K562 (cell line): ENCODE data around the gene DCTN2. TPM values are rescaled to one million over a fixed set of nuclear protein-coding genes. Genes with fewer than 3 reads are reported as not detected.

Source experiments
- ARID2 ChIP-seq: fragments of 450-650 bp; IDR thresholded peaks from 2 replicates; pipeline ENCODE4 v1.6.1; 2017; ENCODE audit warnings: antibody characterized with exemption, mild to moderate bottlenecking
- BRCA1 ChIP-seq, 2 experiments: fragments of 450-650 bp in 1 of 2; sonication (generic) in 1 of 2; formaldehyde crosslinking in 1 of 2; IDR thresholded peaks; 2 replicates each; pipeline versions ENCODE4 v1.5.0 to v1.6.1; 2017 to 2020; ENCODE audit warnings: mild to moderate bottlenecking in 1 of 2, missing genetic modification reagents in 1 of 2
- CREB3 ChIP-seq: fragments of 450-650 bp; conservative IDR thresholded peaks from 2 replicates; pipeline ENCODE4 v1.6.1; 2016; ENCODE audit warnings: missing genetic modification characterization, low read depth, mild to moderate bottlenecking, missing compliant biosample characterization, moderate library complexity
- NFXL1 ChIP-seq: fragments of 450-650 bp; formaldehyde crosslinking; IDR thresholded peaks from 2 replicates; pipeline ENCODE4 v1.4.0; 2021; ENCODE audit warnings: mild to moderate bottlenecking
- NR1H2 ChIP-seq: sonication (generic); formaldehyde crosslinking; IDR thresholded peaks from 2 replicates; pipeline ENCODE4 v1.4.0; 2020; ENCODE audit warnings: mild to moderate bottlenecking, missing genetic modification reagents
- SP2 ChIP-seq: IDR thresholded peaks from 2 replicates; pipeline ENCODE4 v1.6.1; 2011; ENCODE audit warnings: mild to moderate bottlenecking, low read depth, low read length, moderate library complexity; ENCODE audit not compliant: poor library complexity, severe bottlenecking; ENCODE audit errors: extremely low read depth
- TCF7 ChIP-seq: sonication (generic); IDR thresholded peaks from 2 replicates; pipeline ENCODE4 v1.6.1; 2016; ENCODE audit warnings: antibody characterized with exemption, borderline replicate concordance
- TFAP4 ChIP-seq: sonication (generic); formaldehyde crosslinking; IDR thresholded peaks from 2 replicates; pipeline ENCODE4 v1.8.0; 2022; ENCODE audit warnings: missing genetic modification reagents, mild to moderate bottlenecking, moderate library complexity, borderline replicate concordance
- ZC3H4 ChIP-seq: sonication (generic); formaldehyde crosslinking; IDR thresholded peaks from 2 replicates; pipeline ENCODE4 v1.9.0; 2021; ENCODE audit warnings: missing genetic modification reagents, borderline replicate concordance
- ZFX ChIP-seq: sonication (generic); formaldehyde crosslinking; IDR thresholded peaks from 2 replicates; pipeline ENCODE4 v1.8.0; 2022; ENCODE audit warnings: mild to moderate bottlenecking, missing genetic modification reagents, moderate library complexity
- polyA plus RNA-seq, 8 experiments: library from polyadenylated mRNA; depleted of rRNA in 4 of 8; stranded (reverse) in 5 of 8; unstranded in 3 of 8; fragments of >200 nt; fragmentation: Nextera tagmentation in 2 of 8; fragmentation: Illumina TruSeq in 1 of 8; extraction: Ambion mirVana in 2 of 8; extraction: Trizol in 1 of 8; gene quantifications; 2 replicates each; pipeline versions ENCODE4 v1.2.1 to v1.2.3, GENCODE V29; 2011 to 2014; ENCODE audit warnings: inconsistent platforms in 1 of 8, missing spikeins in 1 of 8
- total RNA-seq, 7 experiments: library from RNA; depleted of rRNA in 6 of 7; stranded (reverse); fragments of >200 nt in 6 of 7; fragmentation: Illumina TruSeq in 2 of 7; extraction: Trizol in 2 of 7; gene quantifications; 2 replicates each; pipeline versions ENCODE4 v1.2.1 to v1.2.3, GENCODE V29; 2011 to 2021; ENCODE audit warnings: low replicate concordance in 1 of 7
- TF ChIP-seq, protein P1 (sequence below): fragments of 450-650 bp; formaldehyde crosslinking; IDR thresholded peaks from 2 replicates; pipeline ENCODE4 v1.4.0; 2020; ENCODE audit warnings: mild to moderate bottlenecking
- TF ChIP-seq, protein P2 (sequence below): sonication (generic); IDR thresholded peaks from 2 replicates; pipeline ENCODE4 v1.6.1; 2016
- TF ChIP-seq, protein P3 (sequence below): fragments of 450-650 bp; IDR thresholded peaks from 2 replicates; pipeline ENCODE4 v1.6.1; 2016; ENCODE audit warnings: low read depth

DCTN2 gene
- total and polyA plus RNA-seq, 9 of the 15 experiments (the other 6 are each of a cell fraction or from before 2014, with no cell fraction given) = 43.6 to 270 (median 125) TPM

GRCh38 chr12:57546438-57547287 is at the start of gene DCTN2 (continued):
- TF ChIP-seq ZC3H4 (0 out of 2 replicates have a peak, but pooled peaks have one; percentile 8), ZFX (CRISPR knock-in tag) (peak; percentile 92), BRCA1 (IDR thresholded peaks at IDR 0.05) (no peak), BRCA1 (CRISPR knock-in tag; IDR thresholded peaks at IDR 0.05) (0 out of 2 replicates have a peak, but pooled peaks have one; percentile 38), SP2 (peak; percentile 10), NR1H2 (CRISPR knock-in tag) (0 out of 2 replicates have a peak, but pooled peaks have one; percentile 21), ARID2 (no peak), CREB3 (tag) (peak; percentile 51; the same call in 1 of the 2 replicates), TCF7 (peak; percentile 60; the same call in 1 of the 2 replicates), TFAP4 (CRISPR knock-in tag) (peak; percentile 49; the same call in 1 of the 2 replicates), NFXL1 (CRISPR knock-in tag) (no peak)
- TF ChIP-seq, protein P1, sequence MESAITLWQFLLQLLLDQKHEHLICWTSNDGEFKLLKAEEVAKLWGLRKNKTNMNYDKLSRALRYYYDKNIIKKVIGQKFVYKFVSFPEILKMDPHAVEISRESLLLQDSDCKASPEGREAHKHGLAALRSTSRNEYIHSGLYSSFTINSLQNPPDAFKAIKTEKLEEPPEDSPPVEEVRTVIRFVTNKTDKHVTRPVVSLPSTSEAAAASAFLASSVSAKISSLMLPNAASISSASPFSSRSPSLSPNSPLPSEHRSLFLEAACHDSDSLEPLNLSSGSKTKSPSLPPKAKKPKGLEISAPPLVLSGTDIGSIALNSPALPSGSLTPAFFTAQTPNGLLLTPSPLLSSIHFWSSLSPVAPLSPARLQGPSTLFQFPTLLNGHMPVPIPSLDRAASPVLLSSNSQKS (CRISPR knock-in tag) = no peak
- TF ChIP-seq, protein P2, sequence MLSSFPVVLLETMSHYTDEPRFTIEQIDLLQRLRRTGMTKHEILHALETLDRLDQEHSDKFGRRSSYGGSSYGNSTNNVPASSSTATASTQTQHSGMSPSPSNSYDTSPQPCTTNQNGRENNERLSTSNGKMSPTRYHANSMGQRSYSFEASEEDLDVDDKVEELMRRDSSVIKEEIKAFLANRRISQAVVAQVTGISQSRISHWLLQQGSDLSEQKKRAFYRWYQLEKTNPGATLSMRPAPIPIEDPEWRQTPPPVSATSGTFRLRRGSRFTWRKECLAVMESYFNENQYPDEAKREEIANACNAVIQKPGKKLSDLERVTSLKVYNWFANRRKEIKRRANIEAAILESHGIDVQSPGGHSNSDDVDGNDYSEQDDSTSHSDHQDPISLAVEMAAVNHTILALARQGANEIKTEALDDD = peak; percentile 58; the same call in 1 of the 2 replicates
- TF ChIP-seq, protein P3, sequence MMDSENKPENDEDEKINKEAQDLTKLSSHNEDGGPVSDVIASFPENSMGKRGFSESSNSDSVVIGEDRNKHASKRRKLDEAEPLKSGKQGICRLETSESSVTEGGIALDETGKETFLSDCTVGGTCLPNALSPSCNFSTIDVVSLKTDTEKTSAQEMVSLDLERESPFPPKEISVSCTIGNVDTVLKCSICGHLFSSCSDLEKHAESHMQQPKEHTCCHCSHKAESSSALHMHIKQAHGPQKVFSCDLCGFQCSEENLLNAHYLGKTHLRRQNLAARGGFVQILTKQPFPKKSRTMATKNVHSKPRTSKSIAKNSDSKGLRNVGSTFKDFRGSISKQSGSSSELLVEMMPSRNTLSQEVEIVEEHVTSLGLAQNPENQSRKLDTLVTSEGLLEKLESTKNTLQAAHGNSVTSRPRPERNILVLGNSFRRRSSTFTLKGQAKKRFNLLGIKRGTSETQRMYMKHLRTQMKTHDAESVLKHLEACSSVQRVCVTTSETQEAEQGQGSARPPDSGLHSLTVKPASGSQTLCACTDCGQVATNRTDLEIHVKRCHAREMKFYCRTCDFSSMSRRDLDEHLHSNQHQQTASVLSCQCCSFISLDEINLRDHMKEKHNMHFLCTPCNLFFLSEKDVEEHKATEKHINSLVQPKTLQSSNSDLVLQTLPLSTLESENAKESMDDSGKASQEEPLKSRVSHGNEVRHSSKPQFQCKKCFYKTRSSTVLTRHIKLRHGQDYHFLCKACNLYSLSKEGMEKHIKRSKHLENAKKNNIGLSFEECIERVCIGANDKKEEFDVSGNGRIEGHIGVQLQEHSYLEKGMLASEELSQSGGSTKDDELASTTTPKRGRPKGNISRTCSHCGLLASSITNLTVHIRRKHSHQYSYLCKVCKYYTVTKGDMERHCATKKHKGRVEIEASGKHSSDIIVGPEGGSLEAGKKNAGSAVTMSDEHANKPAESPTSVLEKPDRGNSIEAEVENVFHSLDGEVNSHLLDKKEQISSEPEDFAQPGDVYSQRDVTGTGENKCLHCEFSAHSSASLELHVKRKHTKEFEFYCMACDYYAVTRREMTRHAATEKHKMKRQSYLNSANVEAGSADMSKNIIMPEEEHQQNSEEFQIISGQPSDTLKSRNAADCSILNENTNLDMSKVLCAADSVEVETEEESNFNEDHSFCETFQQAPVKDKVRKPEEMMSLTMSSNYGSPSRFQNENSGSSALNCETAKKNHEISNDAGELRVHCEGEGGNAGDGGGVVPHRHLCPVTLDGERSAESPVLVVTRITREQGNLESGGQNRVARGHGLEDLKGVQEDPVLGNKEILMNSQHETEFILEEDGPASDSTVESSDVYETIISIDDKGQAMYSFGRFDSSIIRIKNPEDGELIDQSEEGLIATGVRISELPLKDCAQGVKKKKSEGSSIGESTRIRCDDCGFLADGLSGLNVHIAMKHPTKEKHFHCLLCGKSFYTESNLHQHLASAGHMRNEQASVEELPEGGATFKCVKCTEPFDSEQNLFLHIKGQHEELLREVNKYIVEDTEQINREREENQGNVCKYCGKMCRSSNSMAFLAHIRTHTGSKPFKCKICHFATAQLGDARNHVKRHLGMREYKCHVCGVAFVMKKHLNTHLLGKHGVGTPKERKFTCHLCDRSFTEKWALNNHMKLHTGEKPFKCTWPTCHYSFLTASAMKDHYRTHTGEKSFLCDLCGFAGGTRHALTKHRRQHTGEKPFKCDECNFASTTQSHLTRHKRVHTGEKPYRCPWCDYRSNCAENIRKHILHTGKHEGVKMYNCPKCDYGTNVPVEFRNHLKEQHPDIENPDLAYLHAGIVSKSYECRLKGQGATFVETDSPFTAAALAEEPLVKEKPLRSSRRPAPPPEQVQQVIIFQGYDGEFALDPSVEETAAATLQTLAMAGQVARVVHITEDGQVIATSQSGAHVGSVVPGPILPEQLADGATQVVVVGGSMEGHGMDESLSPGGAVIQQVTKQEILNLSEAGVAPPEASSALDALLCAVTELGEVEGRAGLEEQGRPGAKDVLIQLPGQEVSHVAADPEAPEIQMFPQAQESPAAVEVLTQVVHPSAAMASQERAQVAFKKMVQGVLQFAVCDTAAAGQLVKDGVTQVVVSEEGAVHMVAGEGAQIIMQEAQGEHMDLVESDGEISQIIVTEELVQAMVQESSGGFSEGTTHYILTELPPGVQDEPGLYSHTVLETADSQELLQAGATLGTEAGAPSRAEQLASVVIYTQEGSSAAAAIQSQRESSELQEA = no peak
